ENCODE results near the gene AFF3. TPM values are rescaled to one million over a fixed set of nuclear protein-coding genes. Genes with fewer than 3 reads are reported as not detected.

AFF3 gene
- total RNA-seq, 1 donor from 2014 or later, result 7.3 TPM

- Mint-ChIP-seq H3K36me3 (ENCODE audit: insufficient read depth) (no peaks in the 10 kb centered on the region), H3K4me1 (ENCODE audit: low read depth) (peaks cover 34% of the 10 kb centered on the region), H3K27ac (no peak overlapping the region), H3K9me3 (ENCODE audit: low read depth) (no peaks in the 10 kb centered on the region), H3K4me3 (ENCODE audit: low read depth) (no peak overlapping the region), H3K27me3 (peaks cover 19% of the 10 kb centered on the region)
- DNase-seq (ENCODE audit: low spot score, unreplicated experiment), result no peak
- no peak for TF ChIP-seq CTCF (IDR thresholded peaks at IDR 0.05; ENCODE audit: unreplicated experiment)
Observed at GRCh38 chr2:100070078-100070477, 72.3 kb downstream of the AFF3 start.

GRCh38 chr2:100068395-100068794, 74.0 kb downstream of the AFF3 start:
- Mint-ChIP-seq H3K9me3 (ENCODE audit: low read depth) (peaks cover 3% of the 10 kb centered on the region), H3K36me3 (ENCODE audit: insufficient read depth) (peaks cover 2% of the 10 kb centered on the region), H3K4me1 (ENCODE audit: low read depth) (peaks cover 33% of the 10 kb centered on the region), H3K27me3 (peaks cover 14% of the 10 kb centered on the region), H3K4me3 (ENCODE audit: low read depth) (no peak overlapping the region), H3K27ac (no peak overlapping the region)
- TF ChIP-seq CTCF (IDR thresholded peaks at IDR 0.05; ENCODE audit: unreplicated experiment), result no peak
- no peak for DNase-seq (ENCODE audit: low spot score, unreplicated experiment)

GRCh38 chr2:100067784-100068183, 74.6 kb downstream of the AFF3 start:
- Mint-ChIP-seq H3K27me3 (peaks cover 10% of the 10 kb centered on the region), H3K9me3 (ENCODE audit: low read depth) (peaks cover 4% of the 10 kb centered on the region), H3K36me3 (ENCODE audit: insufficient read depth) (peaks cover 2% of the 10 kb centered on the region), H3K4me1 (ENCODE audit: low read depth) (peaks cover 33% of the 10 kb centered on the region), H3K4me3 (ENCODE audit: low read depth) (no peak overlapping the region), H3K27ac (no peak overlapping the region)
- DNase-seq (ENCODE audit: low spot score, unreplicated experiment), result no peak
- TF ChIP-seq CTCF (IDR thresholded peaks at IDR 0.05; ENCODE audit: unreplicated experiment), result no peak

DNA sequence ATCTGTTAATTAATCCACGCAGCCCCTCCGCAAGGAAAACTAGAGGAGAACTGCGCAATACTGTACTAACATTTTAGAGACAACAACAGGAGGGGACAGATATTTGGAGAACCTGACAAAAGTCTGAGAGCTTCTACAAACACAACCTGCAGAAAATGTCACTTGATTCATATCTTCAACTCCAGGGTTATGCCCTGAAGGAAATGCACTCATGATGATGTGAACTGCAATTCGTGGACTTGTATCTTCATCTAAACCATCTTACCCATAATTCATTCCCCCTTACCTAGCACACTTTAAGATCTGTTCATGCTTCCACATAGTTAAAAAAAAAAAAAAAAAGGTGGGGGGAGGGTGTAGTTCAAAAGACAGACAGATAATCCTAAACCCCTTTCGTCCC, 75.5 kb downstream of the AFF3 start:
- Mint-ChIP-seq H3K27me3 (peaks cover 7% of the 10 kb centered on the region), H3K27ac (no peak overlapping the region), H3K4me3 (ENCODE audit: low read depth) (no peak overlapping the region), H3K9me3 (ENCODE audit: low read depth) (peaks cover 7% of the 10 kb centered on the region), H3K4me1 (ENCODE audit: low read depth) (peaks cover 33% of the 10 kb centered on the region), H3K36me3 (ENCODE audit: insufficient read depth) (peaks cover 2% of the 10 kb centered on the region)
- DNase-seq (ENCODE audit: low spot score, unreplicated experiment), result no peak
- no peak for TF ChIP-seq CTCF (IDR thresholded peaks at IDR 0.05; ENCODE audit: unreplicated experiment)

DNA sequence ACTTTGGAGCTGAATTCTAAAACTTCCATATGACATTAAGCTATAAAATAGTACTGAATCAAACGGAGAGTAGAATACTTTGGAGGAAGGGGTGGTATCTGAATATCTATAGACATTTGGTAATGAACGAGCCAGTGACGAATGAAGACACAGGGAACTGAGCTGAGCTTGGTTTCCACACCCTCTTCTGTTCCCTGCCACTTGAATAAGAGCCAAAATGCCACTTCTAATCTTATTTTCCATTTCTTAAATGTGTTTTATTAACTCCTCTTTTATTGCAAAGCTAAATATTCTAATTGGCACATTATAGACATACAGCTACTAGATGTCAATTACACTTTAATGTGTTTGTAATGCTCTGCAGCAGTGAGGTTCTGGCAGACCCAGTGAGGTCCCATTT, 76.1 kb downstream of the AFF3 start:
- no peak for TF ChIP-seq CTCF (IDR thresholded peaks at IDR 0.05; ENCODE audit: unreplicated experiment)
- Mint-ChIP-seq H3K27me3 (peaks cover 5% of the 10 kb centered on the region), H3K4me1 (ENCODE audit: low read depth) (peaks cover 33% of the 10 kb centered on the region), H3K36me3 (ENCODE audit: insufficient read depth) (peaks cover 2% of the 10 kb centered on the region), H3K4me3 (ENCODE audit: low read depth) (no peak overlapping the region), H3K9me3 (ENCODE audit: low read depth) (peaks cover 7% of the 10 kb centered on the region), H3K27ac (no peak overlapping the region)
- no peak for DNase-seq (ENCODE audit: low spot score, unreplicated experiment)

All from progenitor cell of endocrine pancreas (in vitro differentiated cells).